Right atrium auricular region (tissue), 2 donors: ENCODE data around the gene DLST. TPM values are rescaled to one million over a fixed set of nuclear protein-coding genes. Genes with fewer than 3 reads are reported as not detected.

ENCODE experiments used
- DNase-seq: peaks from one replicate; pipeline ENCODE4 v3.0.0-alpha.2; 2019; ENCODE audit warnings: low spot score
- H3K27ac ChIP-seq, 2 donors: fragments of 200-600 bp; sonication (generic); 1 replicate in 1 of 2; 2 replicates in 1 of 2; pipeline ENCODE4 v1.5.1; 2016 to 2019
- H3K27me3 ChIP-seq, 2 donors: fragments of 200-600 bp; sonication (generic); one replicate each; pipeline versions ENCODE4 v1.5.1 to v1.6.0; 2017 to 2019
- H3K36me3 ChIP-seq: fragments of 200-600 bp; sonication (generic); one replicate; pipeline ENCODE4 v1.5.1; 2016
- H3K4me1 ChIP-seq, 2 donors: fragments of 200-600 bp; sonication (generic); one replicate each; pipeline versions ENCODE4 v1.5.1 to v1.6.0; 2017 to 2019
- H3K4me3 ChIP-seq, 2 donors: fragments of 200-600 bp; sonication (generic); 1 replicate in 1 of 2; 2 replicates in 1 of 2; pipeline ENCODE4 v1.5.1; 2017 to 2019; ENCODE audit warnings: mild to moderate bottlenecking in 1 of 2, moderate library complexity in 1 of 2
- H3K9me3 ChIP-seq, 2 donors: fragments of 200-600 bp; sonication (generic); one replicate each; pipeline ENCODE4 v1.5.1; 2019
- total RNA-seq, 2 donors: library from RNA; depleted of rRNA; stranded (reverse); fragments of >200 nt; gene quantifications; one replicate each; pipeline ENCODE4 v1.1.0, GENCODE V29; 2016
- TF ChIP-seq, protein P1 (sequence below), 2 donors: fragments of 200-600 bp; sonication (generic); IDR thresholded peaks; one replicate each; pipeline ENCODE4 v1.5.1; 2019; ENCODE audit warnings: antibody characterized with exemption in 2 of 2

Gene DLST
- total RNA-seq, 2 donors from 2014 or later, result 71.1 to 105 TPM

DNA sequence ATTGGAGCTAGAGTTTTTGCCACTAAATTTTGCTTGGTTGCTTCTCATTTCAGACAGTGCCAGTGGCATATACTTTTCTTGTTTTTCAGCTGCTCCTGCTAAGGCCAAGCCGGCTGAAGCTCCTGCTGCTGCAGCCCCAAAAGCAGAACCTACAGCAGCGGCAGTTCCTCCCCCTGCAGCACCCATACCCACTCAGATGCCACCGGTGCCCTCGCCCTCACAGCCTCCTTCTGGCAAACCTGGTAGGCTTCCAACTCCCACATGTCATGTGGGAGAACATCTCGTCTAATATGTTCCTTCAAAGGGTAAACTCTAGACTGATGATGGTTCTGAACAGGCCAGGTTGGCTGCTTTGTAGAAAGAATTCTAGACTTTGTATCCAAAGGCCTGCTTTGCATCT lies 11.0 kb downstream of the DLST start:
- Histone ChIP-seq H3K27ac (no peak overlapping the region), H3K36me3 (peaks cover 85% of the 10 kb centered on the region)
- TF ChIP-seq, protein P1, sequence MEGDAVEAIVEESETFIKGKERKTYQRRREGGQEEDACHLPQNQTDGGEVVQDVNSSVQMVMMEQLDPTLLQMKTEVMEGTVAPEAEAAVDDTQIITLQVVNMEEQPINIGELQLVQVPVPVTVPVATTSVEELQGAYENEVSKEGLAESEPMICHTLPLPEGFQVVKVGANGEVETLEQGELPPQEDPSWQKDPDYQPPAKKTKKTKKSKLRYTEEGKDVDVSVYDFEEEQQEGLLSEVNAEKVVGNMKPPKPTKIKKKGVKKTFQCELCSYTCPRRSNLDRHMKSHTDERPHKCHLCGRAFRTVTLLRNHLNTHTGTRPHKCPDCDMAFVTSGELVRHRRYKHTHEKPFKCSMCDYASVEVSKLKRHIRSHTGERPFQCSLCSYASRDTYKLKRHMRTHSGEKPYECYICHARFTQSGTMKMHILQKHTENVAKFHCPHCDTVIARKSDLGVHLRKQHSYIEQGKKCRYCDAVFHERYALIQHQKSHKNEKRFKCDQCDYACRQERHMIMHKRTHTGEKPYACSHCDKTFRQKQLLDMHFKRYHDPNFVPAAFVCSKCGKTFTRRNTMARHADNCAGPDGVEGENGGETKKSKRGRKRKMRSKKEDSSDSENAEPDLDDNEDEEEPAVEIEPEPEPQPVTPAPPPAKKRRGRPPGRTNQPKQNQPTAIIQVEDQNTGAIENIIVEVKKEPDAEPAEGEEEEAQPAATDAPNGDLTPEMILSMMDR (IDR thresholded peaks at IDR 0.05), result no peak

DNA sequence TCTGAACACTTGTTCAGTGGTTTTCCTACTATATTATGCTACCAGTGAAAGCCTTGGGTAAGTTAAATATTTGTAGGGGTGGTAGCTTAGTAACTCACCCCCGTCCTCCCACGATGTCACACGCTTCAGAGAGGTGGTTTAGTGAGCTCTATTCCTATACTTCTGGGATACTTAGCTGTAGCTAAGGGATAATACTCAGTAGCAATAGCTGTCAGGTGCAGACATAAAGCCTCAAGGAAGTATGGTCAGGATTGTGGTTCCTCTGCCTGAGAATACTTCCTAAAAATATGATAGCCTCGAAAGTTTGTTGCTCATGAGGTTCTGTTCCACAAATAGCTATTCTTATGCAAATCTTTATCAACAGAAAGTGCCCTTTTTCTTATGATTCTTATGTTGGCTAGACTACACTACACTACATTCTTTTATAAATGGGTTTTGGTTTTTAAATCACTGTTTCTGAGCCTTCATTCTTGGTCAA lies 11.9 kb downstream of the DLST start:
- DNase-seq, result no peak
- TF ChIP-seq, protein P1 (IDR thresholded peaks at IDR 0.05), result no peak
- H3K27me3 ChIP-seq, result no peaks in the 10 kb centered on the region
- H3K36me3 ChIP-seq, result peaks cover 94% of the 10 kb centered on the region
- no peak overlapping the region for H3K4me3 ChIP-seq
- no peak overlapping the region for H3K27ac ChIP-seq
- peaks cover 0 to 22% of the 10 kb centered on the region in 2 donors for H3K4me1 ChIP-seq
- H3K9me3 ChIP-seq, result no peaks in the 10 kb centered on the region

More for the DNA sequence above, 11.0 kb downstream of the DLST start:
- Histone ChIP-seq H3K4me3 (no peak overlapping the region), H3K27me3 (no peaks in the 10 kb centered on the region), H3K9me3 (no peaks in the 10 kb centered on the region), H3K4me1 (peaks cover 0 to 23% of the 10 kb centered on the region in 2 donors)
- DNase-seq, result no peak

DNA sequence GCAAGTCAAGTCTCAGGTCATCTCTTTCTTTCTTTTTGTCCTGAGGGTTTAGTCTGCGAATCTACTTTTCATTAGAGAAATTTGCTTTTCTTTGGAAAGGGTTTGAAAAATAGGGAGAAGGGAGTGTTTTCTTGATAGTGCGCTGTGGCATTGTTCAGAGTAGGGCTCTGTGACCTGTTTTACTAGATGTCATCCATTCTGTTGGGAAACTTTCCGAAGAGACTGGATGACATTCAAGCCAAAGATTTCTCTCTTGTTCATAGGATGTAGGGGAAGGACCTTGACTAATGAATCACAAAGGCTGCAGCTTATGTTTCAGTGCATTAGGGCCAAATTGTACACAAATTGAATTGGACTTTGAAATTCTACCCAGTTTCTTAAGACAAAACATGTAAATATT lies 14.7 kb downstream of the DLST start:
- TF ChIP-seq, protein P1 (IDR thresholded peaks at IDR 0.05), result no peak
- peaks cover 0 to 23% of the 10 kb centered on the region in 2 donors for H3K4me1 ChIP-seq
- H3K36me3 ChIP-seq, result peaks cover 100% of the 10 kb centered on the region
- no peak overlapping the region for H3K27ac ChIP-seq
- DNase-seq, result no peak
- no peaks in the 10 kb centered on the region for H3K27me3 ChIP-seq
- no peaks in the 10 kb centered on the region for H3K9me3 ChIP-seq
- H3K4me3 ChIP-seq, result no peak overlapping the region

DNA sequence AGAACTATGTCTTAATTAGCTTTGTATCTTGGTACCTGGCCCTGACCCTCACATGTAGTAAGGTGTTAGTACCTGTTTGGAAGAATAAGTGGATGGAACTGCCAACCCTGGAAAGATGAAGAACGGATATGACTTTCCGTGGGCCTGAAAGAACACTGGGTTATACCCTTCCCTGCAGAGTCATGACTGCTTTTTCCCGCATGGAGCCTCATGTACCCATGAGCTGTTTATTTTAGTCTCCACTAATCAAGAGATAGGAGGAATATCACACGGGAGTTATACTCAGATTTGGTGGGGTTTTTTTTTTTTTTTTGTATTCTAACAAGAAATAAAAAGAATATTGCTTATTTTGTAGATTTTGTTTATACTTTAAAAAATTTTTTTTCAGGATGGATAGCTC lies 15.9 kb downstream of the DLST start:
- Histone ChIP-seq H3K27me3 (no peaks in the 10 kb centered on the region), H3K4me1 (peaks cover 0 to 23% of the 10 kb centered on the region in 2 donors), H3K9me3 (no peaks in the 10 kb centered on the region), H3K4me3 (no peak overlapping the region), H3K27ac (peak overlapping the region; percentile 40 to 49), H3K36me3 (peaks cover 100% of the 10 kb centered on the region)
- TF ChIP-seq, protein P1 (IDR thresholded peaks at IDR 0.05), result no peak
- no peak for DNase-seq

DNA sequence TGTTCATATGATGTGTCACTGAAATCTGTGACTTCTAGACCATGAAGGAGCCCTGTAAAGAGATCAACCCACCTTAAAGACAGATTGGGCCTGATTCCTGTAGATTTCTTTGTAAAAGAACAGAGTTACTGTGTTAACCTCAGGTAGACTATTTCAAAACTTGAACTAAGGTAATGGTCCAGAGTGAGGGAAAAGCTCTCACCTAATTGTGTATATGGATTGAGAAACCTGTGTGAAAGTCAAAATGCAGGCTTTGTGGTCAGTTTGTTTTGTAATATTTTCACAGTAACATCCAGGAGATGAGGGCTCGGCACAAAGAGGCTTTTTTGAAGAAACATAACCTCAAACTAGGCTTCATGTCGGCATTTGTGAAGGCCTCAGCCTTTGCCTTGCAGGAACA lies 16.4 kb downstream of the DLST start:
- Histone ChIP-seq H3K9me3 (no peaks in the 10 kb centered on the region), H3K4me3 (no peak overlapping the region), H3K27ac (peak overlapping the region; percentile 40 to 49), H3K36me3 (peaks cover 100% of the 10 kb centered on the region), H3K27me3 (no peaks in the 10 kb centered on the region), H3K4me1 (peaks cover 0 to 23% of the 10 kb centered on the region in 2 donors)
- TF ChIP-seq, protein P1 (IDR thresholded peaks at IDR 0.05), result no peak
- no peak for DNase-seq

DNA sequence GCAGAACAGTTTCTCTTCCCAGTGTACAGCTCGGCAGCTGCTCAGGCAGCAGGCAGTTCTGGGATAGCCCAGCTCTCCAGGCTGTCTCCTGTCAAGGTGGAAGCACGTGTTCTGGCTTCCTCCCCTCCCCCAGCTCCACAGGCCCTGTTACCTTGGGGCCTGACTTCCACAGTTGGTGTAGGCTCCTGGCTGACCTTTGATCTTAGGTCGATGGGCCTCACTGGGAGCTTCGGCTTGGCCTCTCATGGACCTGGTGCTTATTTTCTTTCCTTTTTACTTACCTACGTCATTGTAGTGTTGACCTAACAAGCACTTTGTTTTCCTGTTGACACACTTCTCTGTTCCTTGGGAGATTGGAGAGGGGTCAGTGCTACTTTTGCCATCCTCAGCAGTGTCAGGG lies 17.0 kb downstream of the DLST start:
- peaks cover 100% of the 10 kb centered on the region for H3K36me3 ChIP-seq
- peaks cover 0 to 23% of the 10 kb centered on the region in 2 donors for H3K4me1 ChIP-seq
- H3K4me3 ChIP-seq, result no peak overlapping the region
- H3K27ac ChIP-seq, result peak overlapping the region in 1 of 2 donors; percentile 49
- TF ChIP-seq, protein P1 (IDR thresholded peaks at IDR 0.05), result no peak
- H3K9me3 ChIP-seq, result no peaks in the 10 kb centered on the region
- no peak for DNase-seq
- no peaks in the 10 kb centered on the region for H3K27me3 ChIP-seq
